Muscle of back (tissue), 11 donors: ENCODE measurements around the gene PDSS2. TPM values are rescaled to one million over a fixed set of nuclear protein-coding genes. Genes with fewer than 3 reads are reported as not detected.

Experiments used
- DNase-seq, 3 donors: peaks; one replicate each; pipeline versions ENCODE4 v3.0.0 to v3.0.0-alpha.2; 2013
- polyA plus RNA-seq, 10 donors: library from polyadenylated mRNA; unstranded; fragments of 120-200 nt; gene quantifications; one replicate each; pipeline ENCODE4 v1.2.1, GENCODE V29; 2013; ENCODE audit not compliant: insufficient read length in 10 of 10

Gene PDSS2
- polyA plus RNA-seq, 10 donors = 7.5 to 10.2 (median 8.4) TPM

DNA sequence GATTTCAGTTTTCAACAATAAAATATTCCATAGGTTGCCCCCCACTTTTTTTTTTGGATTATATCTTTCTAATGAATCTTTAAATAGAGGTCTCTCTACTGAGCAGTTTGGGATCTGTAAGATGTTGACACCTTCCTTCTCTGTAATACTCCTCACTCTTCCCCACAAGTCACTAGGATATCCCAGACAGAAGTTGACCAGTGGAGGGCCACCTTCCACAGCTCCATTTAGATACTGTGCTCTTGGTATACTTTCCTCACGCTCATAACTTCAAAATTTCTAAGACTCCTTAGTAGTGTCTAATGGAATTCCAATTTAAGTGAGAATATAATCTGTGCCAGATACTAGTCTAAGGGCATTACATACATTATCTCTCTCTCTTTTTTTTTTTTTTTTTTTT lies 185.1 kb downstream of the PDSS2 start:
- no peak for DNase-seq

DNA sequence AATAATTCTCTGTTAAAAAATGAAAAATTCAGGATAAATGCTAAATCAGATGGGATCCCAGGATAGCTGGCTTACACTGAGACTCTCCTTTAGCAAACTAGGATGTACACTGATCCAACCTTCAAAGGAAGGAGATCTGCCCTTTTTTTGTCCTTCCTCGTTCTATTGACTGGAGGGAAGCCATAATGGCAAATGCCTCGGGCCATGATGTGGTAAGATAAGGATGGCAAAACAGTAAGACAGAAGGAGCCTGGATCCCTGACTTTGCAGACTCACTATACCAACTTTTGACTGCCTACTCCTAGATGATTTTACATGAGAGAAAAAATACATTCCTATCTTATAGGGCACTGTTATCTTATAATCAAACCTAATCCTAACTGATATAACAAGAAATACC lies 187.1 kb downstream of the PDSS2 start:
- no peak for DNase-seq

DNA sequence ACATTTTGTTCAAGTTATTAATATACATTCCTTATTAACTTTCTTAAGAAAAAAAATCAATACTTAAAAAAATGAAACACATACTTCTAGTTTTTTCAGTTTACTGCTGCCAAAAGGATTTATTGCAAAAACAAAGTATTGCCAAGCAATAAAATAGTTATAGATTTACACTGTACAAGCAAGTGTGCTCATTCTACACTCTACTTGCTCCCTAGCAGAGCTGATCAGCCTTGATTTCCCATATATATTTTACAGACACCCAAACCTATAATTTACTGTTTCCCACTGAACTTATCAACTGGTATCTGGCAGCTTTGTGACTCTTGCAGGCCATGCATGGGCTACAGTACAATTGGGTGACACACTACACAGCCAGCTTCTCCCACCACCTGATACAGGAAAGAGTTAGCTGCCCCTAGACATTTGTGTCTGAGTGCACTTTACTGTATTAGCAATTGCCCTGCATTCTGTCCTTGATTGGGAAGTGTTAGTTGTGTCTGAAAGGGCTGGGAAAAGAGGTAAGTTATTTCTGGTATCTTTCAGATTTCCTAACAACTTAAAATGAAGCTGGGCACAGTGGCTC lies 188.1 kb downstream of the PDSS2 start:
- DNase-seq = no peak

DNA sequence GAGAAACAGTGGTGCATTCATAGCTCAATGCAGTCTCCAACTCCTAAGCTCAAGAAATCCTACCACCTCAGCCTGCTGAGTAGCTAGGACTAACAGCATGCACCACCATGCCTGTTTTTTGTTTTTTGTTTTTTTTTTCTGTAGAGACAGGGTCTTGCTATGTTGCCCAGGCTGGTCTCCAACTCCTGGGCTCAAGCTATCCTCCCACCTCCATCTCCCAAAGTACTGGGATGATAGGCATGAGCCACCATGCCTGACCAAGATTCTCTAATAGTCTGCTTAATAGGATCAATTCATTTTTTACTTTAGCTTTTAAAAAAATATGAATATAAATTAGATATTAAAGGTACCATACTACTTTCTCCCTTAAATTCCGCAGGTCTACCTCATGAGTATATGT lies 191.7 kb downstream of the PDSS2 start:
- no peak for DNase-seq

DNA sequence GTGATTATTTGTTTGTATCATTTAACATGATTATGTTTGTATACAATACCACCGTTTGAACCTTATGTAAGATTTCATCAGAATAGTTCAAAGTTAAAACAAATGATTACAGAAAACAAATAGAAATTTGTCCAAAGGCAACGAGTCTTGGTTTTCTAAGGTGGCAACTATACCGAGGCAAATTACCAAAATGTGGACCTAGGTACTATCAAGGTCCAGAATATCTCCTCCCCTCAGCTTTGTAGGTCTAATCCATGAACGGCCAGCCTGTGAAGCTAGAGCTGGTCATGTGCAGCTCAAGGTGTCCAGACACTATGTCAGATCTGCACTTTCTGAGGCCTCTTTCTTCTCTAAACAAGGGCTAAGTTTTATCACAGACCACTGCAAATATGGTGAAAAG lies 192.4 kb downstream of the PDSS2 start:
- DNase-seq = no peak

DNA sequence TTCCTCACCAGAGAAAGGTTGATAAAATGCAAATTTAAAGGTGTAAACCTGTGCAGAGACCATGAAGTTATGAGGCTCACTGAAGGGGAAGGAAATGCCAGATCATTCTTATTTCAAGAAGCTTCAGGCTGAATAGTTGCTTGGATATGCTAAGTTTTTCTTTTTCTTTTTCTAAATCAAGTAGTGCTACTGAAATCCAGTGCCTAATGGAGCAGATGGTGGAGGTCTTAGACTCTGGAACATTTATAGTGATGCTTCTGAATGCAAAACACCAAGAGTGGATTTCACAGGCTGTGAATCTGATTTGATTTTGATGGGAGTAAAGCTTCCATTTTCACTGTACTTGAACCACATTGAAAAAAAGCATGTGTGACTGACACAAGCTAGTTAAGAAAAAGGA lies 192.8 kb downstream of the PDSS2 start:
- DNase-seq = no peak

DNA sequence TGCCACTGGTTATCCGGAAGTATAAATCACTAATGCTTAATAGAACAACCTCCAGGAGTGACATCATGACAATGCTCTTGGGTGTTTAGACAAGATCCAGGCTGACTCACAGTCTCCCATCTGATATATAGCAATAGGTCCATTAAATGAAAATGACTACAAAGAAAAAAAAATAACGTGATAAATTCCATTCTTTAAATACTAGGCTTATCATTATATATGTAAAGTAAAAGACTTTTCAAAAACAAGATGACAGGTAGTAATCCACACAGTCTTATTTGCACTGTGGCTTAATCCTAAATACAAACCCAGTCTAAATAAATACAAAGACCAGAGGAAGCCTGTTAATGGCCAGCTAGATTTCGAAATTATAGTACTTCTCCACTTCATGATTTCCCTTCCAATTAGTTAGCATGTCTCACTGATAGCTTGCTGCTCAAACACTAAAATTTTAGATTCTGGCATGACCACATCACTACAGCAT lies 195.0 kb downstream of the PDSS2 start:
- peak in 1 of 3 donors; percentile 7 for DNase-seq

DNA sequence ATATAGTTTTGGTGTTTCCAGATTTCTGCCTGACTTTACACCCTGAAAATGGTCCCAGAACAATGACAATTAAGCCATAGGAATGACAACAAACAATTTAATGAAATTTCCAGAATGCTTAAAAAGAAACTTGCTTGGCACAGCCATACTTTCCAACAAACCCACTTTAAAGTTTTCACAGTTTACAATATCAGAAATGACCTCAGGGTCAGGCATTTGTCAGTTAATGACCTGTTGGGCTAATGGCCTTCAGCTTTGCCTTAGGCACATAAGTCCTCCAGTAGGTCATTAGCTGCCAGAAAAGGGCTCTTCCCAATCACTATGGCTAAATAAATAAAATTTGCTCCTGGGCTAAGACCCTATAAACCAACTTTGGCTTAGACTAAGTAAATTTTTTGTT lies 199.4 kb downstream of the PDSS2 start:
- DNase-seq = no peak

DNA sequence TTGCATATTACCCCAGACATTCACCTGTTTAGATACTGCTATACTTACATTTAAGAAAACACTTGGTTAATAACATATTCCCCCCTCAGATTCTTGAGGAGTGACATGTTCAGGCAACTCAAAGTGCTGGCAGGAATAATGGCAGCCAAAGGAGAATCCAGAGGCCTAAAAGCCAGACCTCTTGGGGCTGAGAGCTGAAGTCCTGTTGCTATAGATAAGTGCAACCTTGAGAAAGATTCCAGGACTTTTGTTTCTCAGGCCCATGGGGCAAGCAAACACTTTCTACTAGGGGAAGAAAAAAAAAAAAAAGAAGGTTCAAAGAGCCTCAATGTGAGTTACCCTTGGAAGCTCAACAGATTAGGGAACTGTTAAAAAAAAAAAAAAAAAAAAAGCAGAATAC lies 211.2 kb downstream of the PDSS2 start:
- DNase-seq = no peak

DNA sequence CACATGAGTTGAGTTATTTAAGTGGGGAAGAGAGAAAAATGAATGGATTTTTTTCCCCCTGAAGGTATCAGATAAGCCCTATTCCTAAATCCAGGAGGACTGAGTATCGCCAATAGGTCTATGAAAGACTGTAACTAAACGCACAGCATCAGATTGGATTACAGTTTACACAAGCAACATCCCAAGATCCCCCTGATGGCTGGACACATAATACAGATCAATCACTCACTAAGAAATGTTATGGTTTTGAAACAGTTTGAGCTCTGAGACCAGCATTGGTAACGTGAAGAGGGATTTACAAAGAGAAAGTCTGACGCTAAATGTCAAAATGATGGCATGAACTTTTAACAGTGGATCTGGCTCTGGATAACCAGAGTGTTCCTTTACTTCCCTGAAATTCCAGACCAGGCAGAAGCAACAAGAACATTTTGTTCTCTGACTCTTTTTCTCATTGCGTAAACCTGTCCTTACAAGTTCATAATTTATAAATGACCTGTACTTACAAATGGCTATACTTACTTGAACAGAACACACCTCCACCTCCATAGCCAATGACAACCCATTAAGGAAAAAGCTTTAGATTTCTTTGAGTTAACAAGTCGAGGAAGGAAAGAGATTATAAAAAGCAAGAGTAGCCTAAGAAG lies 212.3 kb downstream of the PDSS2 start:
- no peak for DNase-seq

DNA sequence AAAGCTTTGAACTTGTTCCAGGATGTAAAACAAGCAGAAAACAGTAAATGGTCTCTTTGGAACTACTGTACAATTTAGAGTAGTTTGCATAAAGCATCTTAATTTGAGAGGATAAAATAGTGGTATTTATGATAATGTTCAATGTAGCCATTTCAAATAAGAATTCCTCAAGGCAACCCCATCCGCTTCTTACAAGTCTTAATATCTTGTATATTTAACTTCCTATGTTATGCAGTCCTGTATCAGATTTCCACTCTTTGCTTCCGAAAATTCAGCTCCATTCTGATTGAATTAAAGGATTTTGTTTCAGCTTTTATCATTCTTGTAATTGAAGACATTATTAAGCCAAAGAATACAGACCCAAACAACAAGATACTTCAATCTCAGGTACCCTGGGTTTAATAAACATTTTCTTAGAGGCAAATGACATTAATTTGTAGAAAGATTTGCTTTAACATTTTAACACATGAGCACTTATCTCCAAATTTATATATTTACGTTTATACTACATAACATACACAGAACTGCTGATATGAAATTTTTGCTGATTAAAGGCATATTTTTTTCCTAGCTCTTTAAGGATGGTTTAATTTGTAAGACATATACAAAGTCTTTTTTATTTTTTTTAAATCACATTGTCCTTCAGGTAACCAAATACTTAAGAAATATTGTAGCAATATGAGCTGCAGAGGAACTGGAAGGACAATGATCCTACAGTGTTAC lies 213.0 kb downstream of the PDSS2 start:
- DNase-seq = no peak

DNA sequence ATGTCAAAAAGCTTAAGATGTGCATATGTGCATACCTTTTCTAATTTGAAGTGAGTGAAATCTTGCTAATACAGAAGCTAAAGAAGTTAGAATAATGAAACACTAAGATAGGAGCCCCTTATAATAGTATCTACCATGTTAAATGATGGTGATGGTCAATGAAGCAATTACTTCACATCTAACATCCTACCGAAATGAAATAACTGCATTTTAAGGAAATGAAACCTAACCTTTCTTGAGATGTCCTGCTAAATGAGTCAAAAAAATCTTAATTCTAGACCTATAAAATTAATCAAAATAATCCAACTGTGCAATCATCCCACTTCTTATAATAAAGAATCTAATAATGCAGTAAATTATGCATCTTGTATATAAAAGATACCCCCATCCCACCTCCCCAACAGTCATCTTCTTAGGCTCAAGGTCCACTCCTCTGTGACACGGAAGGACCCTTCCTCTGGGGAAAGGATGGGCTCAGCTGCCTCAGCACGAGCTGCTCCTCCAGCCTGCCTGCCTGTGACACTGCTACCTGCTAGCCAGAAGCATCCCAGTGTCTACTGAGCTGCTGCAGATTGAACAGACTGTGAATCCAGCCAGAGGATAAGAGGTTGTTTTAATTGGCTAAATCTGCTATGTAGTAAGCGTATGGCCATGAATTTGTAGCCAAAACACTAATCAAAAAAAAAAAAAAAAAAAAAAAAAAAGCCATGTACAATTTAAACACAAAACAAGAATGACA lies 214.5 kb downstream of the PDSS2 start:
- DNase-seq = no peak

DNA sequence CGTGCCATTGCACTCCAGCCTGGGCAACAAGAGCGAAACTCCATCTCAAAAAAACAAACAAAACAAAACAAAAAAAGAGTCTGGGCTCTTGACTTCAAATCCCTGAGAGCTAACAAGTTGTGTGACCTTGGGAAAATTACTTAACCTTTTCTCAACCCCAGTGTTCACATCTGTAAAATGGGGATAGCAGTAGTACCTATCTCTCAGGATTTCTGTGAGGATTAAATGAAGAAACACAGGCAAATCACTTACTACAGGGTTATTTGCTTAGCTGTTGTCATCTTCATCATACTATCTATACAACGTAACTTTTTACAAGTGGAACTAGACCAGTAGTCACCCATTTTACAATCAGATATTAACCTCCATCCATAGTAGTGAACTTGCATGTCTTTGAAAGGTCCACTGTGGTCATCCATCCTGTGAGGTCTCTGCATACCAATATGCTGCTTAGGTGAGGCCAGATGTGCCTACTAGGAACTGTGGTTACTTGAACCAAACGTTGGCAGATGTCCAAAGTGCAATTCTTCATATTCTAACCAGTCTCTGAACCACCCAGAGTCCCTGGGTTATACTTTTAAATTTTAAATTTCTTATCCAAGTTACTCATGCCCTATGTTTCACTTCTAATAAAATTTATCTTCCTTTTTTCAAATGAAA lies 215.2 kb downstream of the PDSS2 start:
- no peak for DNase-seq

DNA sequence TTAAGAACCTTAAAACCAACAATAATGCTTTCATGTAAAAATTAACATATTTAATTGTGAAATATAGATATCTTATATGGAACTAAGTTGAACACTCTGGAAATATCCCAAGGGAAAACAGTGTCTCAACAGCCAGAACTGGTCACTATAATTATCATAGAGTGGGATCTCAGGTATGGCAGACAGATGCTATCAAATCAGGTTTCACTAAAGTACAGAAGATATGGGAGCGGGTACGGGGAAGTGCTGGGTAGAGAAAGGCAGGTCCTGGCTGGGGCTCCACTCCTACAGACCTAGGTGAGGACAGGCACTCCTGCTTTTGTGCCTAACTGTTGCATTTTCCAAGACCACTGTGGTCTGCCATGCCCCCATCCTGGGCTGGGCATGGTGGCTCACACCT lies 215.9 kb downstream of the PDSS2 start:
- DNase-seq = no peak

DNA sequence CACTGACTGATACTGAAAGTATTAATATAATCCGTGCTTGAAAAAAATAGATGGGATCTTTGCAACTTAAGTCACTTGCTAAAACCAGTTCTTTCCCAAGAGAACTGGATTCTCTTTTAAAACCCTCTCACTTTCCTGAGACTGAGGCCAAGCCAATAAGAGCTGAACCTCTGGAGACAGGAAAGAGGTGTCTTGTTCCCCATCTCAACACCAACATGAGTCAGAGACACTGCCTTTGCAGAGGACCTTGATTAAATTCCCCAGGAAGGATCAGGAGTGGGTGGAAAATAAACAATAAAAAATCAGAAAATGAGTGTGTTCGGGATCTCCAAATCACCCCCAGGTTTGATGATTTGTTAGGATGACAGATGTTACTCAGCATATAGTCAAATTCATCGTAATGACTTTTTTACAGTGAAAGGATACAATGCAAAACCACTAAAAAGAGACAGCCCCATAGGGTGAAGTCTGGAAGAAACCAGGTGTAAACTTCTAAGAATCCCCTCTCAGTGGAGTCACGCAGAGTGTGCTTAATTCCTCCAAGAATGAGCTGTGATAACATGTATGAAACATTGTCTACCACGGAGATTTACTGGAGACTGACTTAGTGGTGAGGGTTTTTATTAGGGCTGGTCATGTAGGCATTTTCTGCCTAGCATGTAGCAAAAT lies 221.2 kb downstream of the PDSS2 start:
- no peak for DNase-seq

DNA sequence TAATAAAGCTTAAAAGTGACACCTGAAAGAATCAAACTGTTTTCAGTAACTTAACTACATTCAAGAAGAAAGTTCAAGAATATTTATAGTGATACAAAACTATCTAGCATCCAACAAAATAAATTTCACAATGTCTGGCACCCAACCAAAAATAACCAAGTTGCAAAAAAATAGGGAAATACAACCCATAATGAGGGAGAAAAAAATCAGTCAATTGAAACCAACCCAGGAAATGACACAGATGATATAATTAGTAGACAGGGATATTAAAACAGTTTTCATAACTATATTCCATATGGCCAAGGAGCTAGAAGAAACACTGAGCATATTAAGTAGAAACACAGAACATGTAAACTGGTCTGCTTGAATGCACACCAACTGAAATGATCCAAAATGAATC lies 223.9 kb downstream of the PDSS2 start:
- peak in 2 of 3 donors; percentile 8 to 17 for DNase-seq

DNA sequence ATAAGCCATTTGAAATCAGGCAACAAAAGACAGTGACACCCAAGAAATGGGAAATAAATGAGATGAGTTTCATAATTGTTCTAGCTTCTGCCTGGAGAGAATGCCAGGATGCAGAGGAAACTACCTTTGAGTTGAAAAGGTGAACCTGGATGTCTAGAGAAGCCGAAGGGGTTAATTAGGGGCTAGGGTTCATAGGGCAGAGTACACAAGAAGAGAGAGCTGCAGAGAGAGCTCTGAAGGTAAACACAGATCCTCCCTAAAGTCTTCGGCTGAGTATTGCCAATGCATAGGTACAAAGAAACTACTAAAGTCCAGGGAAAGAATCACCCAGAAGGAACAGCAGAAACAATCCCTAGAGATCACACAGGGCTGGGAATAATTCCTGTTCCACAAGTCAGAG lies 224.4 kb downstream of the PDSS2 start:
- no peak for DNase-seq

DNA sequence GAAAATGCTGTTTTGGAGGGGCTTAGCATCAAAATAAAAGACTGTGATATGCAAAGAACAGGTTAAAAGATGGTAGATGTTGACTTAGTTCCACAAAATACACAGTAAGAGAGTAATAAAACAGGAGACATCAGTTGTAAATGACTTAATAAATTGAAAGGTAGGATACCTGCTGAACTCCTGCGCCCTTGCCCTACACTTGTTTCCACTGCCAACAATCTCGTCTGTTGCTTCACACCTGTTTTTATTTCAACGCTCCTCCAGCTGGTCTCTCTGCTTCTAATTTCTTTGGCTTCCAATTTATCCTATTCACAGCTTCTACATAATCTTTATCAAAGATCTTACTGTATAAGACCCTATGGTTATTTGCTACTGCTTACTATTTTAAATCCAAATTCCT lies 228.1 kb downstream of the PDSS2 start:
- DNase-seq = no peak

DNA sequence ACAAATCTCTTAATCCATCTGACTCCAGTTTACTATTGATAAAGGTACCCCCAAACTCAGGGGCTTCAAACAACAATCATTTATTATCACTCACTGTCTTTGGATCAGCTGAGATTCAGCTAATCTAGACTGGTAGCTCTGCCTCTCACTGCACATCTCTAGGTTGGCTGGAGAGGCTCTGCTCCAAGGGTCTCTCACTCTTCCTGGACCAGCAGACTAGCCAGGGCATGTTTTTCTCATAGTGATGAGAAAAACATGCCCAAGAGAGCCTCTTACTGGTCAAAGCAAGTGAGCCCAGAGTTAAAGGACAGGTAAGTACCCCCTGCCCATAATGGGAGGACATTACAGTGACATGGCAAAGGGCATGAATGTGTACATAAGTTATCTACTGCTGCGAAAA lies 228.9 kb downstream of the PDSS2 start:
- DNase-seq = no peak

DNA sequence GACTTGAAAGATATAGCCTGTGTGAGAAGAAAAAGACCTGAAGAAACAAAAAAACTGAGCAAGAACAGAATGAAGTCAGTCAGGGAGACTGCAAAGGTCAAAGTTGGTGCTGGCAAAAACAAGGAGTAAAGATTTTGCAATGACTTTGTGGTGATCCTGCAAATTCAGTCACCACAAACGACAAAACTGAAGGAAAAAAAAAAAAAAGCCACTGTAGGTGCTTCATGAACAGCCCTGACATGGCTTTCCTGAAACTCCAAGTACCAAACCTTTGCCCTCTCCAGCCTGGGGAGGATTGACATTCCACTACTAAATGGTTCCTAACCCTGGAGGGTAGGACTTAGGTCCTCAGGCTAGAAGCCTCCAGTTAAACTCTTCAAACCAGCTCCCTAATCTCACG lies 229.3 kb downstream of the PDSS2 start:
- DNase-seq = no peak

DNA sequence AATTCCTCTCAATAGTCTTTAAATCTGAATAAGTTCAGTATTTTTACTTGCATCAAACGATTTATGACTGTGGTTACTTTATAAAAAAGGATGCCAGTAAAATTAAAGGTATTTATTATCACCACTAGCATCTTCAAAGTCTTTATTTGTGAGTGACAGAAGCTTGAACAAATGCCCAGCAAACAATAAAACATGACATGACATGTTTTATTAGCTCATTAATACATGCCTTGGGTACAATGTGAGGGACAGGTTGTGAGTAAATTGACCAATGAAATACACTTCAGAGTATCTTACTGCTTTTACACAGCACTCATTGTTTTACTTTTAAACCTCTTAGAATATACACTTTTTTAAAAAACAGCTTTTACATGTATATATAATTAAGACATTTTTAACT lies 230.6 kb downstream of the PDSS2 start:
- DNase-seq = no peak

DNA sequence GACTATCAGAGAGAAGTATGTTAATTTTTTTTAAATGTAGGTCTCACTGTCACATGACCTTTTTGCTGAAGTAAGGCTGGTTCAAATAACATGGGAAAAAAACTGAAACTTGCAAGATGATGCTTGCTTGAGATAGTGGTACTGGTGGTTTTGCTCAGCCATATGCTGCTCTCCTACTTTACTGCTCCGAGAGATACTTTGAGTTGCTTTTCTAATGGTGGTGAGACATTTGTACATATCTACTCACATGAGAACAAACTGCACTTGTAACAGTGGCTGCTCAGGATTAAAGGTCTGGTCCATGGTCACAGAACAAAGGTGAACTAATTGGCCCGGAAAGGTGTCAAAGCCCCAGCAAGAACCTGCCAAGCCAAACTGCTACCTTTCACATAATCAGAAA lies 237.8 kb downstream of the PDSS2 start:
- DNase-seq = no peak
